Measurements from ENCODE around the gene PTP4A2.
A peak's percentile ranks its signal among the peaks of the same experiment; 100 is the strongest.
"Not testable (repeated sequence)": the region's sequence is repeated elsewhere in the genome, so short reads cannot be mapped to it uniquely, and the experiment has no call there.

The PTP4A2 gene

DNA sequence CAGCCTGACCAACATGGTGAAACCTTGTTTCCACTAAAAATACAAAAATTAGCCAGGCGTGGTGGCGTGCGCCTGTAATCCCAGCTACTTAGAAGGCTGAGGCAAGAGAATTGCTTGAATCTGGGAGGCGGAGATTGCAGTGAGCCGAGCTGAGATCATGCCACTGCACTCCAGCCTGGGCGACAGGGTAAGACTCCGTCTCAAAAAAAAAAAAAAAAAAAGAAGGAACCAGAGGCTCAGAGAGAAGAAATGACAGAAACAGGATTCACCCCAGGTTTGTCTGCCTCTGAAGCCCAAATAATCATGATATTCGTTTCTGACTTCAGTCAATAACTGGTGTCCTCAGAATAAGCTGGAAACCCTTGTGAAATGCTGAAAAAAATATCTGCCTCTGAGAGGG lies 3.9 kb upstream of the PTP4A2 start:
- not testable (repeated sequence) for H3K27me3 ChIP-seq (ENCODE audit: control insufficient read depth, insufficient read depth, low read length); H3K36me3 ChIP-seq (ENCODE audit: control insufficient read depth, insufficient read depth, low read length); H3K4me1 ChIP-seq (ENCODE audit: control insufficient read depth, insufficient read depth, low read length); H3K4me3 ChIP-seq (ENCODE audit: low read length); H3K9ac ChIP-seq (ENCODE audit: low read length)
- H3K27ac ChIP-seq (ENCODE audit: low read depth, low read length): peak overlapping the region; percentile 1

- Histone ChIP-seq H3K27me3 (ENCODE audit: control insufficient read depth, insufficient read depth, low read length) (no peaks in the 10 kb centered on the region), H3K4me1 (ENCODE audit: control insufficient read depth, insufficient read depth, low read length) (peaks cover 22% of the 10 kb centered on the region), H3K36me3 (ENCODE audit: control insufficient read depth, insufficient read depth, low read length) (no peaks in the 10 kb centered on the region), H3K4me3 (ENCODE audit: low read length) (no peak overlapping the region), H3K27ac (ENCODE audit: low read depth, low read length) (peak overlapping the region; percentile 8), H3K9ac (ENCODE audit: low read length) (no peak overlapping the region)
Measured at GRCh38 chr1:31939484-31940329, 1.5 kb upstream of the PTP4A2 start.

DNA sequence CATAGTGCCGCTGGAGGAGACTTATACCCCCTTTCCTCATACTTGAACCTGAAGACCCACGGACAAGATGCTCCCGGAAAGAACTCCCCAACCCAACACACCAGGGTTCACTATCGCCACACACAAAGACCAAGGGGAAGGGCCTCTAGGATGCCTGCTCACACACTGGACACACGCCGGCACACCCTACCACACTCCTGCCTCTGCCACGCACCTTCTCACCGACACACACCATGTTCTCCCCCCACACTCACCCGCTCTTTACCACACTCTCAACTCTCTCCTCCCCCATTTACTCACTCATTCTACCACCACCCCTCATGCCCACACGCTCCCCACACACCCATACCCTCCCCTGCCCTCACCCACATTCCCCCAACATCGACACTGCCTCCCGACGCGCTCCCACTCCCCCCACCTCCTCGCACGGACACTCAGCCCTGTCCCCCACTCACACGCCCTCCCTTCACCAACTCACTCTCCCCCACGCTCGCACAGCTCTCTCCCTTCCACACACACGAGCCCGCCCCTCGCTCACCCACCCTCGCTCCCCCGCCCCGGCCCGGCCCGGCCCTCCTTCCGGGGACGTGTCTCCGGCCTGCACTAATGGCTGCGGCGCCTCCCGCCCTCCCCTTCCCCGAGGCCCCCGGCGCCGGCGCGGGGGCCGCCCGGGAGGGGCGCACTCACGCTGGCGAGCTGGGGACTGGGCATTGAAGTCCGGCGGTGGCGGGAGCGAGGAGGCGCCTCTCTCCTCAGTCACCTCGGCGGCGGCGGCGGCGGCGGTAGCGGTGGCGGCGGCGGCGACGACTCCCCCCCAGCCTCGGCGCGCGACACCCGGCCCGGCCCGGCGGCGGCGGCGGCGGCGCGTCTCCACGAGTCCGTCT lies 626 bp downstream of the PTP4A2 start:
- H3K4me1 ChIP-seq (ENCODE audit: control insufficient read depth, insufficient read depth, low read length): peaks cover 26% of the 10 kb centered on the region
- H3K27ac ChIP-seq (ENCODE audit: low read depth, low read length): peak overlapping the region; percentile 95

GRCh38 chr1:31936981-31937299 lies 1.2 kb downstream of the PTP4A2 start:
- Histone ChIP-seq H3K27ac (ENCODE audit: low read depth, low read length) (peak overlapping the region; percentile 95), H3K4me3 (ENCODE audit: low read length) (peak overlapping the region; percentile 98), H3K36me3 (ENCODE audit: control insufficient read depth, insufficient read depth, low read length) (no peaks in the 10 kb centered on the region), H3K4me1 (ENCODE audit: control insufficient read depth, insufficient read depth, low read length) (peaks cover 30% of the 10 kb centered on the region), H3K27me3 (ENCODE audit: control insufficient read depth, insufficient read depth, low read length) (no peaks in the 10 kb centered on the region), H3K9ac (ENCODE audit: low read length) (peak overlapping the region; percentile 89)

More for the DNA sequence above, 626 bp downstream of the PTP4A2 start:
- Histone ChIP-seq H3K27me3 (ENCODE audit: control insufficient read depth, insufficient read depth, low read length) (no peaks in the 10 kb centered on the region), H3K4me3 (ENCODE audit: low read length) (peak overlapping the region; percentile 98), H3K36me3 (ENCODE audit: control insufficient read depth, insufficient read depth, low read length) (no peaks in the 10 kb centered on the region), H3K9ac (ENCODE audit: low read length) (peak overlapping the region; percentile 89)

GRCh38 chr1:31936278-31936980 lies 1.7 kb downstream of the PTP4A2 start:
- H3K36me3 ChIP-seq (ENCODE audit: control insufficient read depth, insufficient read depth, low read length): no peaks in the 10 kb centered on the region
- H3K27ac ChIP-seq (ENCODE audit: low read depth, low read length): peak overlapping the region; percentile 95
- H3K4me3 ChIP-seq (ENCODE audit: low read length): peak overlapping the region; percentile 98
- H3K4me1 ChIP-seq (ENCODE audit: control insufficient read depth, insufficient read depth, low read length): peaks cover 34% of the 10 kb centered on the region
- H3K27me3 ChIP-seq (ENCODE audit: control insufficient read depth, insufficient read depth, low read length): no peaks in the 10 kb centered on the region
- H3K9ac ChIP-seq (ENCODE audit: low read length): no peak overlapping the region

GRCh38 chr1:31934706-31935629 lies 3.2 kb downstream of the PTP4A2 start:
- Histone ChIP-seq H3K4me1 (ENCODE audit: control insufficient read depth, insufficient read depth, low read length) (peaks cover 38% of the 10 kb centered on the region), H3K9ac (ENCODE audit: low read length) (no peak overlapping the region), H3K27me3 (ENCODE audit: control insufficient read depth, insufficient read depth, low read length) (no peaks in the 10 kb centered on the region), H3K36me3 (ENCODE audit: control insufficient read depth, insufficient read depth, low read length) (no peaks in the 10 kb centered on the region), H3K4me3 (ENCODE audit: low read length) (peak overlapping the region; percentile 30), H3K27ac (ENCODE audit: low read depth, low read length) (peak overlapping the region; percentile 57)

- peak overlapping the region; percentile 9 for H3K27ac ChIP-seq (ENCODE audit: low read depth, low read length)
- peaks cover 37% of the 10 kb centered on the region for H3K4me1 ChIP-seq (ENCODE audit: control insufficient read depth, insufficient read depth, low read length)
- no peak overlapping the region for H3K4me3 ChIP-seq (ENCODE audit: low read length)
- no peak overlapping the region for H3K9ac ChIP-seq (ENCODE audit: low read length)
- H3K36me3 ChIP-seq (ENCODE audit: control insufficient read depth, insufficient read depth, low read length): no peaks in the 10 kb centered on the region
- H3K27me3 ChIP-seq (ENCODE audit: control insufficient read depth, insufficient read depth, low read length): no peaks in the 10 kb centered on the region
Measured at GRCh38 chr1:31932491-31933316, 5.5 kb downstream of the PTP4A2 start.

GRCh38 chr1:31931593-31932225 lies 6.5 kb downstream of the PTP4A2 start:
- no peak overlapping the region for H3K27ac ChIP-seq (ENCODE audit: low read depth, low read length)
- no peak overlapping the region for H3K4me3 ChIP-seq (ENCODE audit: low read length)
- no peaks in the 10 kb centered on the region for H3K27me3 ChIP-seq (ENCODE audit: control insufficient read depth, insufficient read depth, low read length)
- peaks cover 37% of the 10 kb centered on the region for H3K4me1 ChIP-seq (ENCODE audit: control insufficient read depth, insufficient read depth, low read length)
- H3K36me3 ChIP-seq (ENCODE audit: control insufficient read depth, insufficient read depth, low read length): no peaks in the 10 kb centered on the region
- no peak overlapping the region for H3K9ac ChIP-seq (ENCODE audit: low read length)

DNA sequence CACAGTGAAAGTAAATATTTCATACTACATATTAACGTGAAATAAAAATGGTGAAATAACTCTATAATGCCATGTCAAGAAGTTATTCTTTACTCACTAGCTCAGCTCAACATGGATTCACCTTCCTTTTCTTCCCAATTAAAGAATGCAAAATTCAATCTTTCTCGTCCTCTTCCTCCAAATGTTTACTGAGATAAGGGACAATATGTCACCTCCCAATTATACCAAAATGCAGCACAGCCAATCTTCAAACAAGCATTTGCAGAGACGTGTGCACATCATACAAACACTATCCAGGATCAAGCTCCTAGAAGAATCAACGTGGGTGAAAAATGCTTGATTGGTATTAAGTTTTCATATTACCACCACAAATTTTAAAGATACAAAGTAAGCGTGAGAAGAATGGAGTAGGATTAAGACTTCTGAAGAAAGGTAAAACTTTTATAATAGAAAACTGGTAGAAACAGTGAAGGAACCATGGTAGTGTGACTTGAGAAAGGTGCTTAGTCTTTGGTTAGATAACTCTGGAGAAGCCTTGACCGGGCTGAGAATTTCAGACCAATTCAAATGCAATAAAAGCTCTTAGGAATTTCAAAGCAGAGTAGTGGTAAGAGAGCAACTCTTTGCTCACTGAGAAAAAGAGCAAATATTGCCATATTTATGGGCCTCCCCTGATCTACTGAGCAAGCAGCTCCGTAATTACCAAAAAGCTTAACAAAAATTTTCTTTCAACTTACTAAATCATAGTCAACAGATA lies 7.2 kb downstream of the PTP4A2 start:
- peak overlapping the region; percentile 30 for H3K9ac ChIP-seq (ENCODE audit: low read length)
- H3K27ac ChIP-seq (ENCODE audit: low read depth, low read length): no peak overlapping the region
- H3K4me3 ChIP-seq (ENCODE audit: low read length): no peak overlapping the region
- peaks cover 35% of the 10 kb centered on the region for H3K4me1 ChIP-seq (ENCODE audit: control insufficient read depth, insufficient read depth, low read length)
- H3K36me3 ChIP-seq (ENCODE audit: control insufficient read depth, insufficient read depth, low read length): no peaks in the 10 kb centered on the region
- H3K27me3 ChIP-seq (ENCODE audit: control insufficient read depth, insufficient read depth, low read length): no peaks in the 10 kb centered on the region

DNA sequence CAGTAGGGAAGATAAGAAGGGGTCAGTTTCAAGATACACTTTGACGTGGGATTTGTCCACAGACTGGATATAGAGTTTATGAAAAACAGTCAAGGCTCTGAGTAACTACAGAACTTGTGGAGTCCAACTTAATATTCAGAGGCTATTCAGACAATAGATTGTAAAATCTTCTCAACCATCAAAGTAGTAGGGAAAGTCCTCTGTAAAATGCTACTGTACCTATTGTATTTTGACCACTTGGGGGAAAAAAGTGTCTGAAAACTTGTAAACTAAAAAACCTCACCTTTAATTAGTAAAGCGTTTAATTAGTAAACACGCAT lies 10.5 kb downstream of the PTP4A2 start:
- peaks cover 17% of the 10 kb centered on the region for H3K4me1 ChIP-seq (ENCODE audit: control insufficient read depth, insufficient read depth, low read length)
- no peak overlapping the region for H3K4me3 ChIP-seq (ENCODE audit: low read length)
- no peak overlapping the region for H3K27ac ChIP-seq (ENCODE audit: low read depth, low read length)
- H3K27me3 ChIP-seq (ENCODE audit: control insufficient read depth, insufficient read depth, low read length): no peaks in the 10 kb centered on the region
- H3K9ac ChIP-seq (ENCODE audit: low read length): no peak overlapping the region
- H3K36me3 ChIP-seq (ENCODE audit: control insufficient read depth, insufficient read depth, low read length): no peaks in the 10 kb centered on the region
